Keratinocyte (primary cell): ENCODE data around the gene NOTUM.

Experiments
- EZH2 ChIP-seq: IDR thresholded peaks from one replicate; pipeline ENCODE4 v1.6.1; 2012; ENCODE audit warnings: inconsistent platforms, mild to moderate bottlenecking, low read length, moderate library complexity
- TF ChIP-seq, protein P1 (sequence below), 3 experiments: IDR thresholded peaks in 1 of 3; conservative IDR thresholded peaks in 1 of 3; optimal IDR thresholded peaks in 1 of 3; 2 replicates in 2 of 3; 3 replicates in 1 of 3; pipeline versions ENCODE3 to v1.5.1; 2011; ENCODE audit warnings: low read length in 3 of 3, mild to moderate bottlenecking in 3 of 3, moderate library complexity in 2 of 3, control low read depth in 1 of 3, inconsistent platforms in 1 of 3; ENCODE audit not compliant: insufficient read depth in 2 of 3; ENCODE audit errors: extremely low read depth in 1 of 3

DNA sequence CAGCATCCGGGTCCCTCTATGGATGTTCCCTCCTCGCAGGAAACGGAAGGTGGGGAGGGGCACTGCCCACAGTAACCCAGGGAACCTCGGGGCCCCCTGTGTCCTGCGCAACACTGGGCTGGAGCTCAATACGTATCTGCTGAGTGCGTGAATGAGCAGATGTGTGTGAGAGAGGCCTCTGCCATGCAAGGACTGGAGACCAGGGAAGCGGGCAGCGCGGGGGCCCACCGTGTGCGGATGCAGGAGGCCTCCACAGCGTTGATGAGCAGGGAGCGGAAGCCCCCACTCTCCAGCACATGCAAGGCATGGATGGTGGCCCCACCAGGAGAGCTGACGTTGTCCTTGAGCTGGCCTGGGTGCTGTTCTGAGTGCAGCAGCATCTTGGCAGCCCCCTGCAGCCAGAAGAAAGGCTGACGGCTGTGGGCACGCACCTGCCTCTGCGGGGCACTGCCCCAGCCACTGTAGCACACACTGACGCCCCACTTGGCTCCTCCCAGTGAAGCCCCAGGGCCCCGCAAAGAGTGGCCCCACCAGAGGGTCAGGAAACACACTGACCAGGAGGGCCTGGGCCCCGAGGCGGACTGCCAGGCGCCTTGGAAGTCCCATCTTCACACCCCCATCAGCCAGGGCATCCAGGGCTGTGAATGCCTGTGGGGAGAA is 26.8 kb downstream of the NOTUM start:
- TF ChIP-seq, protein P1, sequence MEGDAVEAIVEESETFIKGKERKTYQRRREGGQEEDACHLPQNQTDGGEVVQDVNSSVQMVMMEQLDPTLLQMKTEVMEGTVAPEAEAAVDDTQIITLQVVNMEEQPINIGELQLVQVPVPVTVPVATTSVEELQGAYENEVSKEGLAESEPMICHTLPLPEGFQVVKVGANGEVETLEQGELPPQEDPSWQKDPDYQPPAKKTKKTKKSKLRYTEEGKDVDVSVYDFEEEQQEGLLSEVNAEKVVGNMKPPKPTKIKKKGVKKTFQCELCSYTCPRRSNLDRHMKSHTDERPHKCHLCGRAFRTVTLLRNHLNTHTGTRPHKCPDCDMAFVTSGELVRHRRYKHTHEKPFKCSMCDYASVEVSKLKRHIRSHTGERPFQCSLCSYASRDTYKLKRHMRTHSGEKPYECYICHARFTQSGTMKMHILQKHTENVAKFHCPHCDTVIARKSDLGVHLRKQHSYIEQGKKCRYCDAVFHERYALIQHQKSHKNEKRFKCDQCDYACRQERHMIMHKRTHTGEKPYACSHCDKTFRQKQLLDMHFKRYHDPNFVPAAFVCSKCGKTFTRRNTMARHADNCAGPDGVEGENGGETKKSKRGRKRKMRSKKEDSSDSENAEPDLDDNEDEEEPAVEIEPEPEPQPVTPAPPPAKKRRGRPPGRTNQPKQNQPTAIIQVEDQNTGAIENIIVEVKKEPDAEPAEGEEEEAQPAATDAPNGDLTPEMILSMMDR (optimal IDR thresholded peaks at IDR 0.05 in 1 of 3, IDR thresholded peaks at IDR 0.05 in 1 of 3, conservative IDR thresholded peaks at IDR 0.05 in 1 of 3; ENCODE audit: extremely low read depth in 1 of 3, insufficient read depth in 2 of 3, low read length in 3 of 3): no peak
- no peak for TF ChIP-seq EZH2
